ENCODE results near the gene SIKE1. TPM values are rescaled to one million over a fixed set of nuclear protein-coding genes. Genes with fewer than 3 reads are reported as not detected.

The SIKE1 gene
- polyA plus RNA-seq, 3 donors = 15.2 to 30.4 (median 26.9) TPM

DNA sequence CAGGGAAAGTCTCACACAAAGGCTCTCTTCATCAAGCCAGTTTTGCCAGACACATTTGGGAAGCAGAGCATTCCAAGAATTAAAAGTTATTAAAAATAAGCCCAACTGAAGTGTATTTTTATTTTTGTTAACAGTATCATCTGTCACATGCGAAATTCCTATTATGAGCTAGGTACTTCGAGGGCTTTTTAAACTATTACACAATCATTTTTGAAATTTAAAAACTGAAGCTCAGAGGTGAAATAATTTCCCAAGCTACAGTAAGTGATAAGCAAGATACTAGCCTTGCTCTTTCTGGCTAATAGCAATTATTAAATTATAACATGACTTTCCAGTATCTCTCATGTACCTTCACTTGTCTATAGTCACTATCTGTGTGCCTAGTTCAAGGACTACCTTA, 51.9 kb downstream of the SIKE1 start:
- no peaks in the 10 kb centered on the region for H3K4me1 Mint-ChIP-seq
- H3K4me1 ChIP-seq (ENCODE audit: control insufficient read depth in 1 of 2, insufficient read depth in 2 of 2, low read length in 2 of 2) = no peaks in the 10 kb centered on the region
- TF ChIP-seq, protein P1, sequence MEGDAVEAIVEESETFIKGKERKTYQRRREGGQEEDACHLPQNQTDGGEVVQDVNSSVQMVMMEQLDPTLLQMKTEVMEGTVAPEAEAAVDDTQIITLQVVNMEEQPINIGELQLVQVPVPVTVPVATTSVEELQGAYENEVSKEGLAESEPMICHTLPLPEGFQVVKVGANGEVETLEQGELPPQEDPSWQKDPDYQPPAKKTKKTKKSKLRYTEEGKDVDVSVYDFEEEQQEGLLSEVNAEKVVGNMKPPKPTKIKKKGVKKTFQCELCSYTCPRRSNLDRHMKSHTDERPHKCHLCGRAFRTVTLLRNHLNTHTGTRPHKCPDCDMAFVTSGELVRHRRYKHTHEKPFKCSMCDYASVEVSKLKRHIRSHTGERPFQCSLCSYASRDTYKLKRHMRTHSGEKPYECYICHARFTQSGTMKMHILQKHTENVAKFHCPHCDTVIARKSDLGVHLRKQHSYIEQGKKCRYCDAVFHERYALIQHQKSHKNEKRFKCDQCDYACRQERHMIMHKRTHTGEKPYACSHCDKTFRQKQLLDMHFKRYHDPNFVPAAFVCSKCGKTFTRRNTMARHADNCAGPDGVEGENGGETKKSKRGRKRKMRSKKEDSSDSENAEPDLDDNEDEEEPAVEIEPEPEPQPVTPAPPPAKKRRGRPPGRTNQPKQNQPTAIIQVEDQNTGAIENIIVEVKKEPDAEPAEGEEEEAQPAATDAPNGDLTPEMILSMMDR (IDR thresholded peaks at IDR 0.05) = no peak
- no peak overlapping the region for H3K4me2 ChIP-seq (replicated peaks; ENCODE audit: extremely low read depth, low read length, poor library complexity, severe bottlenecking)
- peaks cover 98 to 100% of the 10 kb centered on the region in 2 donors for H3K36me3 ChIP-seq (replicated peaks in 1 of 2; ENCODE audit: control insufficient read depth in 1 of 2, insufficient read depth in 2 of 2, low read length in 2 of 2)
- H3K4me3 Mint-ChIP-seq = no peak overlapping the region
- no peak overlapping the region for H3K9ac ChIP-seq (ENCODE audit: insufficient read depth, low read length, poor library complexity, severe bottlenecking)
- peaks cover 17% of the 10 kb centered on the region for H3K79me2 ChIP-seq (ENCODE audit: insufficient read depth, low read length)
- no peaks in the 10 kb centered on the region for H3K9me3 Mint-ChIP-seq
- peaks cover 90 to 98% of the 10 kb centered on the region in 2 donors for H3K36me3 Mint-ChIP-seq
- no CpG with 5 or more reads among the region's 2 CpGs for WGBS (ENCODE audit: insufficient coverage)
- no peak for DNase-seq
- H3K9me3 ChIP-seq (replicated peaks in 1 of 2; ENCODE audit: control insufficient read depth in 1 of 2, insufficient read depth in 1 of 2, low read length in 2 of 2) = no peaks in the 10 kb centered on the region
- H3K27ac Mint-ChIP-seq = no peak overlapping the region
- H3K27me3 Mint-ChIP-seq (ENCODE audit: low read depth in 3 of 3) = no peaks in the 10 kb centered on the region
- peaks cover 66% of the 10 kb centered on the region for H4K20me1 ChIP-seq (ENCODE audit: insufficient read depth, low read length)
- no peak overlapping the region for H3K4me3 ChIP-seq (replicated peaks in 1 of 3; ENCODE audit: low read depth in 2 of 3, low read length in 3 of 3)
- no peak overlapping the region for H2AFZ ChIP-seq (ENCODE audit: insufficient read depth, low read depth, low read length, poor library complexity, severe bottlenecking)
- intact Hi-C loops (cut with micrococcal nuclease) = no loop called here
- no peaks in the 10 kb centered on the region for H3K27me3 ChIP-seq (ENCODE audit: control insufficient read depth in 2 of 2, insufficient read depth in 2 of 2, low read length in 2 of 2)
- no peak overlapping the region for H3K27ac ChIP-seq (ENCODE audit: low read depth in 1 of 2, low read length in 2 of 2)

DNA sequence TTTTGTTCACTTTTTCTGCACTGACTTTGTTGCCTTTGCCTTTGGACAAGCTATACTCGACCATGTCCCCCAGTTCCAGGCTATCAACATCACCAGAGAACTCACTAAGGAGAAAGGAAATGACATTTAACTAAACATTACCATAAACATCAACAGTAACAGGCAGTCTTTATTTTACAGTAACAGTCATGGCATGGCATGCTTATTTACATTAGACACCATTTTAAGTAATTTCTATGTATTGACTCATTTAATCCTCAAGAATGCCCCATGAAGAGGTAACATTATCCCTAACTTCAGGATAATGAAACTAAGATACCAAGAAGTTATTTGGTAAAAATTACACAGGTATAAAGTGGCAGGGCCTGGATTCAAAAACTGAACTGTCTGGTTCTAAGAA, 55.3 kb downstream of the SIKE1 start:
- Histone ChIP-seq H3K4me2 (replicated peaks; ENCODE audit: extremely low read depth, low read length, poor library complexity, severe bottlenecking) (no peak overlapping the region), H3K9me3 (replicated peaks in 1 of 2; ENCODE audit: control insufficient read depth in 1 of 2, insufficient read depth in 1 of 2, low read length in 2 of 2) (no peaks in the 10 kb centered on the region), H4K20me1 (ENCODE audit: insufficient read depth, low read length) (peaks cover 39% of the 10 kb centered on the region), H3K27me3 (ENCODE audit: control insufficient read depth in 2 of 2, insufficient read depth in 2 of 2, low read length in 2 of 2) (no peaks in the 10 kb centered on the region), H3K4me1 (ENCODE audit: control insufficient read depth in 1 of 2, insufficient read depth in 2 of 2, low read length in 2 of 2) (no peaks in the 10 kb centered on the region), H3K27ac (ENCODE audit: low read depth in 1 of 2, low read length in 2 of 2) (peak overlapping the region in 1 of 2 donors; percentile 15), H2AFZ (ENCODE audit: insufficient read depth, low read depth, low read length, poor library complexity, severe bottlenecking) (no peak overlapping the region), H3K36me3 (replicated peaks in 1 of 2; ENCODE audit: control insufficient read depth in 1 of 2, insufficient read depth in 2 of 2, low read length in 2 of 2) (peaks cover 99 to 100% of the 10 kb centered on the region in 2 donors), H3K79me2 (ENCODE audit: insufficient read depth, low read length) (peaks cover 15% of the 10 kb centered on the region), H3K9ac (ENCODE audit: insufficient read depth, low read length, poor library complexity, severe bottlenecking) (no peak overlapping the region), H3K4me3 (replicated peaks in 1 of 3; ENCODE audit: low read depth in 2 of 3, low read length in 3 of 3) (no peak overlapping the region)
- intact Hi-C loops (cut with micrococcal nuclease) = no loop called here
- WGBS (ENCODE audit: insufficient coverage) = 100% methylated on average over 1 of the region's 1 CpG
- peaks cover 85 to 98% of the 10 kb centered on the region in 2 donors for H3K36me3 Mint-ChIP-seq
- H3K27ac Mint-ChIP-seq = no peak overlapping the region
- TF ChIP-seq, protein P1 (IDR thresholded peaks at IDR 0.05) = no peak
- H3K4me3 Mint-ChIP-seq = no peak overlapping the region
- DNase-seq = no peak
- no peaks in the 10 kb centered on the region for H3K4me1 Mint-ChIP-seq
- no peaks in the 10 kb centered on the region for H3K9me3 Mint-ChIP-seq
- H3K27me3 Mint-ChIP-seq (ENCODE audit: low read depth in 3 of 3) = no peaks in the 10 kb centered on the region

All from CD14-positive monocyte (primary cell).